Measurements from ENCODE around the gene GGTLC3.
"Not testable (repeated sequence)": the region's sequence is repeated elsewhere in the genome, so short reads cannot be mapped to it uniquely, and the experiment has no call there.

The GGTLC3 gene

DNA sequence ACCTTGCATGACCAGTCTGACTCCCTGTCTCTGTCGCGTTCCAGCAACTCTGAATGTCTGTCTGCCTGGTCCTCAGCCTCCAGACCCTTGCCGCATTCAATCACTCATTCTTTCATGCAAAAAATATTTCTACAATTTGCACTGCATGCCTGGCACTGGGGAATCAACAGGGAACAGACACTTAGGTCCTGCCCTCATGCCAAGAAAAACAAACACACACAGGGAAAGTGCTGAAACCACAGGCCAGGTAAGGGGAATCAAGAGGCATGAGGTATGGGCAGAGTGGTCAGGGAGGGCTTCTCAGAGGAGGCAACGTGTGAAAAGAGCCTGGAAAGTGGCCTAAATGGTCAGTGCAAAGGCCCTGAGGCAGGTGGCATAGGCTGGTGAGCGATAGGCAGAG, at the start of gene GGTLC3:
TSS of gene GGTLC3 (minus strand) at position 101 of the 400 bp plus-strand sequence. CDS start 264 bp downstream, outside the sequence.
- DNase-seq: not testable (repeated sequence)

GRCh38 chr22:18560099-18560974, 42.4 kb upstream of the GGTLC3 start:
- DNase-seq: not testable (repeated sequence)

GRCh38 chr22:18558939-18559338, 41.0 kb upstream of the GGTLC3 start:
- DNase-seq: not testable (repeated sequence)

DNA sequence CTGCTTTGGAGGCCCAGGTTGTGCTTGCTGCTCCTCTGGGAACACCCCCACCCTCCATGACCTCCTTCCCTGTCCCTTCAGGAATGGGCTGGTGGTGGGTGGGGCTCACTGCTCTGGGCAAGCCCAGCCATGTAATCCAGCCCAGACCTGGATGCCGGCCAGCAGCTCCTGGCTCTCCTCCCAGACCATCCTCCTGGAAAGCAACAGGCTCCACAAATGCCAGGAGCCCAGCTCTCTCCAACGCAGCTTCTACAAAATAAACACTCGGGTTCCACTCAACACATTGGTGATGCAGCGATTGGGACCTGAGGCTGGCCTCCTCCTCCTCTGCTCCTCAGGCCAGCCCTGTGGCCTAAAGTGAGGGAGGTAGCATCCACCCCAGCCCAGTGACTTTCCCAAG, 40.6 kb upstream of the GGTLC3 start:
- not testable (repeated sequence) for DNase-seq

DNA sequence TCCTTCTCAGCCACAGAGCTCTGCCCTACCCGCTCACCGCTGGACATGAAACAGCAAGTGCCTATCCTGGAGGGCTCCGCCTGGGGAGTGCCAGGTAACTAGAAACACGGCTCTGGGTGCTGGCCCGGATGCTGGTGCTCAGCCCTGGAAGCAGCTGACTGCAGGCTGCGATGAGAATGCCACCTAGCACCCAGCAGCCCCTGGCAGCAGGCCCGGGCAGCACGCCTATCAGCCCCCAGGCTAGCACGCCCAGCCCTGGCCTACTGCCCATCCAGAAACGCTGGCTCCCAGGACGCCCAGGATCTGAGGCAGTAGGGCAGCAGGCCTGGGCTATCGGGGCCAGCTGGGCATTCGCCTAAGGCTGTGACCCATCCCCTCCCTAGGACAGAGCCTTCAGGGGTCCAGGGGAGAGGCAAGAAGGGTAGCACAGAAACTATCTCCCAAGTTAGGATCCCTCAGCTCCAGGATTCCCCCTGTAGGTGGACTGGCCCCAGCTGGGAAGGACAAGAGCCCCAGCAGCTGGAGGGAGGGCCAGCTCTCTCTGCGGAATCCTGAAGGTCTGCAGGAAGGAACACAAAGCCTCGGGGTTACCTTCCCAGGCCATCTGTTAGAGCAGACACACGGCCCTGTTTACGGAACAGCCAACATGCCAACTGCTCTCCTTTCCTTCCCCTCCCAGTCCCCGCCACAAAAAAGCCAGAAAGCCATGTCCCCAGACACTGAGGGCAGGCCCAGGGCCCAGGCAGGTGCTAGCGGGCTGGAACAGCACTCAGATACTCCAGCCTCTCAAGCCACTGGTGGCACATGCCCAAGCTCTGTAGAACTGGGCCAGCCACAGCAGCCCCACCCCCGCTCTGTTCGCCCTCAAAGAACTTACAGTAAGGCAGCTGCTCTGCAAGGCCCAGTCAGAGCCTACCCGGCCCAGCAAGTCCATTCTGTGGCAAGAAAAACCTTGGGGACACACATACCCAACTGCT, 36.6 kb upstream of the GGTLC3 start:
- not testable (repeated sequence) for DNase-seq

GRCh38 chr22:18552839-18553597, 35.1 kb upstream of the GGTLC3 start:
- DNase-seq: not testable (repeated sequence)

DNA sequence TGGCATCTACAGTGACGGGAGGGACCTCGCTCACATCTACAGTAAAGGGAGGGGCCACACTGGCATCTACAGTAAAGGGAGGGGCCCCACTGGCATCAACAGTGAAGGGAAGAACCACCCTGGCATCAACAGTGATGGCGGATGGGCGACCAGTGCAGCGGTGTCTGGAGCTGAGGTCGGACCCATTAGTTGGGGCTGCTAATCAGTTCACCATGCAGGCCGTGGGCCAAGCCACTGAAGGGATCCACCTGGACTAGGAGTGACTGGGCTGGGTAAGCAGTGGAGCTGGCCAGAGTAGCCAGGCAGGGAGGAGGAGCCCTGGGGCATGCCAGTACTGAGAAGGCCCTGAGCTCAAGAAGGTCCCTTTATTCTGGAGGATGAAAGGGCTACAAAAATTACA, 33.1 kb upstream of the GGTLC3 start:
- DNase-seq: not testable (repeated sequence)

DNA sequence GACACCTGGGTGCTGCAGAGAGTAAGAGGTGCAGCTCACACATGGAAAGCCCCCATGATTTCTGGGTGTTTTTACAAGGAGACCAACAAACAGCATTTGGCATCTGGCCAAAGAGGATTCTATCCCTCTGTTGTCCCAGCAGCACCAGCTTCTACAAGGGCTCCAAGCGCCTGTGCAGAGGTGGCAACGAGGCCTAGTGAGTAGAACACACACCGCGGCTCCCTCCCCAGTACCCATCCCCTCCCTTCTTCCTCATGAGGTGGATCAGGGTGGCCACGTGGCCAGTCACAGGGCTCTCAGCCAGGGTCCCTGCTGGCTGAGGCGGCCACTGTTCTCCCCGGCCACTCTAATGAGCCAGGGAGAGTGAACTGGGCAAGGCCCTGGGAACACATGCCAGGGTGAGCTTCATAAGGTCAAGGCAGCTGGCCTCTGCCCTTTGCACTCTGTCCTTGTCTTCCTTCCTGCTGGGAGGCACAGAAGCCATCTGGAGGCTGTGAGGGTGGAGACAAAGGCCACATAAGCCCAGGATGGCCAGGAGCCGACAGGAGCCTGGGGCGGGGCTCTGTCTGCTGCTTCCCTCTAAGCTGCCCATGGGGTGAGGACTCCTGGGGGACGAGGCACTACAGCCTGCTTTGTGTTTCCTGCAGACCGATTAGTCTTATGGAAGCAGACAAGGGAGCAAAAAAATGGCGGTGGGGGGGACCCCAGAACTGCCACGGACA, 31.7 kb upstream of the GGTLC3 start:
- not testable (repeated sequence) for DNase-seq

DNA sequence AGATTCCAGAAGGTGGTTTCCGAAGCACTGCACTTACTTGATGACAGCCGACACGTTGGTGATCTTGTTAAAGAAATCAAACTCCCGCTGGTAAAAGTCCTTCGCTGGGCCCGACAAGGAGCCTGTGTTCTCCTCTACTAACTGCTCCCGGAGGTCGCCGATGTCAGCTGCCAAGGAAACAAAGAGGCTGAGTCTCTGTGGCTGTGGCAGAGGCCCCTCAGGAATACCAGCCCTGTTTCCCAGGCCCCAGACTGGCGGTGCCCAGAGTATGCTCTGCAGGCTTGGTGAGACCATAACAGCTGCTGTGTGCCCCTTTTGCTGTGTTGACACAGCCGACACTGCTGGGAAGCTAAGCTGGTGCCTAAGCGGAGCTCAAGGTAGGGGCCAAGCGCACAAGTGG, 26.7 kb upstream of the GGTLC3 start:
- DNase-seq: not testable (repeated sequence)

DNA sequence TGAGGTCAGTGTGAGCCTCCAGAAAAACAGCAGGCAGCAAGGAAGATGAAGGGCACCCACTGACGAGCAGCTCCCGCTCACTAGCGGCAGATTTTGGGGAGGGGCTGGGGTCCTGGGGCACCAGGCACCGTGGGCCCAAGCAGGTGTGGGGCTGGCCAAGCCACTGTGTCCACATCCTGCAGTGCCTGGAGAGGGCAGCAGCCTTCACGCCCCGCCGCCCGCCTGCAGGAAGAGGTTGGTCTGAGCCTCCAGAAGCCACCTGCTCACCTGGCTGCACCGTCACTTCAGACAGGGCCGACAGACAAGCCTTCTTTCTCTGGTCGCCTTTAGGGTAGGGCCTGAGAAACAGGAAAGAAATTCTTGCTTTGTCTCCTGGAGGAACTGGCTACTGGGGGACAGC, 25.4 kb upstream of the GGTLC3 start:
- DNase-seq: not testable (repeated sequence)

- not testable (repeated sequence) for DNase-seq
Measured at GRCh38 chr22:18539994-18540393, 22.0 kb upstream of the GGTLC3 start.

GRCh38 chr22:18534315-18534714, 16.4 kb upstream of the GGTLC3 start:
- DNase-seq: not testable (repeated sequence)

GRCh38 chr22:18533633-18534032, 15.7 kb upstream of the GGTLC3 start:
- DNase-seq: not testable (repeated sequence)

GRCh38 chr22:18529416-18530145, 11.6 kb upstream of the GGTLC3 start:
- DNase-seq: not testable (repeated sequence)

DNA sequence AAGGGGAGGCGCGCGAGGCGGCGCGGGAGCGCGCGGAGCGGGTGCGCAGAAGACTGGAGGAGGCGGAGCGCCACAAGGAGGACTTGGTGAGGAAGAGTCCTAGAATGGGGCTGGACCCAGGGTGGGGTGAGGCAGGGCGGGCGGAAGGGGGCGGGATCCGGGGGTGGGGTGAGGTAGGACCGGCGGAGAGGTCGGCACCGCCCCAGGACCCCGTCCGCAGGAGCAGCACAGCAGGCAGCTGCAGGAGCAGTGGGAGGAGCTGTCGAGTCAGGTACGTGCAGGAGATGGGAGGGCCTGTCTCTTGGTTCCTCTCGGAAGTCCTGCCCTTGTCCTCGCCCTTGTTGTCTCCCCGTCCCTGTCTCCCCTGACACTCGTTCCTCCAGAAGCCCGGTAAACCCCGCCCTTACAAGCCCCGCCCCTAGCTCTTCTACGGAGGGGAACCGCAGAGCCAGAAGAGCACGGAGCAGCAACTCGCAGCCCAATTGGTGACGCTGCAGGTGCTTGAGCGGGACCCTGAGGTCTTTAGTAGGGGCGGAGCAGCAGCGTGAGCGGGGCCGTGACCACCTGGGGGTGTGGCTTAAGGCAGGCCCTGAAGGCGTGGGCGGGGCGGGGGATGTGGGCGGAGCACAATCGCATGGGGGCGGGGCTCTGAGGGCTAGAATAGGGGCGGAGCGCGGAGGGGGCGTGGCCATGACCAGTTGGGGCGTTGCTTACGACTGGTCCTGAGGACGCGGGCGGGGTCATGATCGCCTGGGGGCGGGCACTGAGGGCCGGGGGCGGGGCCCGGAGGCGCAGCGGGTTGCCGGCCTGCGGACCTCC, 10.8 kb upstream of the GGTLC3 start:
- DNase-seq: peak; percentile 97

DNA sequence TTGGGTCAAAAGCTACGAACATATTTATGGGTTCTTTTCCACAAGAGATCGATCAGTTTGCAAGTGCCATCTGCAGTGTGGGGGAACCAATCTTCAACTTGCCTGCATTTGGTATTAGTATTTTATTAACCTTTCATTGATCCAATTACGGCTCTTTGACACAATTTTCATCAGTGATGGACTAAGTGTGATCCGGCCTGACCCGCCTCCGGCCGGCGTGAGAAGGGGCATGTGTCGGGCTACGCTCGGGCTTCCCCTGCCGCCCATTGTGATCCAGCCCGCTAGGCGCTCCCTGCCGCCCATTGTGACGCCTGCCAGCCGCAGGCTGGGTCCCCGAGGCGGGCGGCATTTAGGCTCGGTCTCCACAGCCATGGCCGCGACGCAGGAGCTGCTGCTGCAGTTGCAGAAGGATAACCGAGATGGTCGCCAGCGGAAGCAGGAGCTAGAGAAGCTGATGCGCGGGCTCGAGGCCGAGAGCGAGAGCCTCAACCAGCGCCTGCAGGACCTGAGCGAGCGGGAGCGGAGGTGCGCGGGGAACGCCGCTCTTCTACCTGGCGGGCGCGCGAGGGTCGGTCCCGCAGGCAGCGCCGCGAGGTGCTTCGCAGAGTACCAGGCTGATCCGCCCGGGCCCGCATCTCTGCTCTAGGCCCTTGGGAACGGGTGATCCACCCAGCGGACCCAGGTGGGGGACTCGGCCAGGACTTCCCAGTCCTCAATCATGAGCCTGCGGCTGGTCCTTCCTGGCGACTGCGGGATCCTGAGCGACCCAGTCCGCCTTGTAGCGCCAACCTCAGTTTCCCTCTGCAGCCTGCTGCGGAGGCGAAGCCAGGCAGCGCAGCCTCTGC, 10.0 kb upstream of the GGTLC3 start, which contains the start of gene TMEM191B:
TSS of gene TMEM191B (plus strand) at position 51 of the 845 bp plus-strand sequence. CDS start at position 230, 179 bp downstream.
- not testable (repeated sequence) for DNase-seq

GRCh38 chr22:18523328-18523727, 5.4 kb upstream of the GGTLC3 start:
- DNase-seq: not testable (repeated sequence)

- not testable (repeated sequence) for DNase-seq
Measured at GRCh38 chr22:18522762-18523161, 4.8 kb upstream of the GGTLC3 start.

DNA sequence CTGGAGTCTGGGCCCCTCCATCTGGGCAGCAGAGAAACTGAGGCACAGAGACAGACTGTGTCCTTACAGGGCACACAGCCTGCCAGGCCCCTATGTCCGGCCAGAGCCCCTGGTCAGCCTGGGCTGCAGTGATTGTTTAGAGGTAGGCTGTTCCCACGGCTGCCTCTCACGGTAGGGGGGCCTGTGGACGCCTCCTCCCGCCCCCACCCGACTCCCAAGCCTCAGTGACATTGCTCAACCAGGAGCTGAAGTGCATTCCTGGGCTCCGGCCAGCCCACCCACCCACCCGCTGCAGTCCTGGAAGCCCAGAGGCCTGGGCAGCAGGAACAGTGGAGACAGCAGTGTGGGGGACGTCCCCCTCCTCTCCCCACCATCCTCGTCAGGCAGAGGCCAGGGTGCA, 4.5 kb downstream of the GGTLC3 start:
- not testable (repeated sequence) for DNase-seq
